HEK293 (cell line): Measurements from ENCODE around the gene PIGN.

ENCODE experiments used
- CTCF ChIA-PET: fragments of 350-600 bp; formaldehyde crosslinking; extraction: SDS; loops from one replicate; lab custom pipeline; 2021; ENCODE audit warnings: antibody characterized with exemption; lab: Yijun Ruan, JAX
- POLR2A ChIA-PET: fragments of 300-600 bp; formaldehyde crosslinking; extraction: SDS; loops from one replicate; lab custom pipeline; 2020; ENCODE audit warnings: antibody characterized with exemption, inconsistent platforms; lab: Yijun Ruan, JAX
- H3K27ac ChIP-seq: fragments of 200-500 bp; sonication (Bioruptor generic); 2 replicates; pipeline ENCODE4 v1.5.1; 2014; ENCODE audit warnings: low read depth, low read length, control low read depth, inconsistent platforms; ENCODE audit errors: extremely low read depth
- H3K36me3 ChIP-seq, 2 experiments: fragments of 200-500 bp in 1 of 2; sonication (Bioruptor generic) in 1 of 2; 1 replicate in 1 of 2; 2 replicates in 1 of 2; pipeline ENCODE4 v1.5.1; 2014 to 2017; ENCODE audit warnings: inconsistent platforms in 2 of 2, low read length in 2 of 2; ENCODE audit not compliant: control insufficient read depth in 2 of 2, insufficient read depth in 1 of 2
- H3K4me1 ChIP-seq: fragments of 200-500 bp; sonication (Bioruptor generic); 2 replicates; pipeline ENCODE4 v1.5.1; 2014; ENCODE audit warnings: mild to moderate bottlenecking, low read length, inconsistent platforms; ENCODE audit not compliant: control insufficient read depth, insufficient read depth
- H3K4me3 ChIP-seq: 2 replicates; pipeline ENCODE4 v1.5.1; 2011; ENCODE audit warnings: low read depth, mild to moderate bottlenecking, control low read depth, low read length, moderate library complexity
- H3K9me3 ChIP-seq: fragments of 200-500 bp; sonication (Bioruptor generic); 2 replicates; pipeline ENCODE4 v1.5.1; 2014; ENCODE audit warnings: low read depth, low read length, inconsistent platforms; ENCODE audit not compliant: control insufficient read depth, insufficient read depth
- BCL11A ChIP-seq: fragments of 450-650 bp; formaldehyde crosslinking; IDR thresholded peaks from 2 replicates; pipeline ENCODE4 v1.5.1; 2016; ENCODE audit warnings: low read depth, missing biosample characterization, missing genetic modification characterization
- BCL11B ChIP-seq: fragments of 450-650 bp; formaldehyde crosslinking; IDR thresholded peaks from 2 replicates; pipeline ENCODE4 v1.5.1; 2016; ENCODE audit warnings: low read depth, missing biosample characterization, missing genetic modification characterization
- GLIS2 ChIP-seq: fragments of 450-650 bp; formaldehyde crosslinking; IDR thresholded peaks from 2 replicates; pipeline ENCODE4 v1.5.1; 2016; ENCODE audit warnings: missing biosample characterization, missing genetic modification characterization
- HOXD13 ChIP-seq: sonication (generic); formaldehyde crosslinking; IDR thresholded peaks from 2 replicates; pipeline ENCODE4 v1.8.0; 2022; ENCODE audit warnings: missing genetic modification reagents, borderline replicate concordance
- INSM2 ChIP-seq: fragments of 450-650 bp; formaldehyde crosslinking; IDR thresholded peaks from 2 replicates; pipeline ENCODE4 v1.5.1; 2016; ENCODE audit warnings: missing biosample characterization, missing genetic modification characterization
- KLF10 ChIP-seq: fragments of 450-650 bp; IDR thresholded peaks from 2 replicates; pipeline ENCODE4 v1.5.1; 2018; ENCODE audit warnings: missing biosample characterization, mild to moderate bottlenecking, missing genetic modification characterization
- TRIM28 ChIP-seq: IDR thresholded peaks from 2 replicates; pipeline ENCODE4 v1.6.1; 2011; ENCODE audit warnings: low read length, control low read depth, borderline replicate concordance
- ZBTB7A ChIP-seq: fragments of 450-650 bp; formaldehyde crosslinking; IDR thresholded peaks from 2 replicates; pipeline ENCODE4 v1.5.1; 2016; ENCODE audit warnings: low read depth, missing biosample characterization, missing genetic modification characterization
- ZBTB8A ChIP-seq: fragments of 450-650 bp; formaldehyde crosslinking; IDR thresholded peaks from 2 replicates; pipeline ENCODE4 v1.5.1; 2016; ENCODE audit warnings: missing biosample characterization, missing genetic modification characterization
- ZIC2 ChIP-seq: fragments of 450-650 bp; formaldehyde crosslinking; IDR thresholded peaks from 2 replicates; pipeline ENCODE4 v1.5.1; 2016; ENCODE audit warnings: missing biosample characterization, missing genetic modification characterization
- ZNF112 ChIP-seq: fragments of 450-650 bp; formaldehyde crosslinking; IDR thresholded peaks from 2 replicates; pipeline ENCODE4 v1.5.0; 2017; ENCODE audit warnings: missing biosample characterization, missing genetic modification characterization
- ZNF114 ChIP-seq: fragments of 450-650 bp; formaldehyde crosslinking; IDR thresholded peaks from 2 replicates; pipeline ENCODE4 v1.5.0; 2017; ENCODE audit warnings: missing biosample characterization, missing genetic modification characterization
- ZNF148 ChIP-seq: fragments of 450-650 bp; formaldehyde crosslinking; IDR thresholded peaks from 2 replicates; pipeline ENCODE4 v1.5.0; 2017; ENCODE audit warnings: missing biosample characterization, missing genetic modification characterization, borderline replicate concordance
- ZNF335 ChIP-seq: fragments of 450-650 bp; formaldehyde crosslinking; conservative IDR thresholded peaks from 2 replicates; pipeline ENCODE4 v1.5.1; 2016; ENCODE audit warnings: missing biosample characterization, missing genetic modification characterization
- ZNF37A ChIP-seq: fragments of 450-650 bp; IDR thresholded peaks from 2 replicates; pipeline ENCODE4 v1.5.1; 2018; ENCODE audit warnings: missing biosample characterization, missing genetic modification characterization
- ZNF426 ChIP-seq: fragments of 450-650 bp; formaldehyde crosslinking; IDR thresholded peaks from 2 replicates; pipeline ENCODE4 v1.5.1; 2017; ENCODE audit warnings: missing biosample characterization, missing genetic modification characterization, mild to moderate bottlenecking, inconsistent platforms, moderate library complexity
- ZNF549 ChIP-seq: fragments of 450-650 bp; IDR thresholded peaks from 2 replicates; pipeline ENCODE4 v1.5.1; 2018; ENCODE audit warnings: missing biosample characterization, missing genetic modification characterization, mild to moderate bottlenecking, inconsistent platforms, moderate library complexity
- ZNF639 ChIP-seq: fragments of 450-650 bp; formaldehyde crosslinking; IDR thresholded peaks from 2 replicates; pipeline ENCODE4 v1.5.1; 2016; ENCODE audit warnings: missing biosample characterization, missing genetic modification characterization
- ZSCAN18 ChIP-seq: fragments of 450-650 bp; formaldehyde crosslinking; IDR thresholded peaks from 2 replicates; pipeline ENCODE4 v1.5.1; 2016; ENCODE audit warnings: missing biosample characterization, missing genetic modification characterization
- ZSCAN5A ChIP-seq: fragments of 450-650 bp; formaldehyde crosslinking; IDR thresholded peaks from 2 replicates; pipeline ENCODE4 v1.5.1; 2016; ENCODE audit warnings: missing biosample characterization, missing genetic modification characterization

PIGN gene

GRCh38 chr18:62033207-62033606 is 153.6 kb downstream of the PIGN start (continued):
- no peak for TF ChIP-seq ZNF148
- no peak for TF ChIP-seq ZNF37A (tag by site-specific recombination)
- TF ChIP-seq TRIM28, result no peak
- no peak for TF ChIP-seq ZNF639
- no peak for TF ChIP-seq HOXD13 (CRISPR knock-in tag)
- TF ChIP-seq BCL11B (tag by site-specific recombination), result no peak
- no peak for TF ChIP-seq KLF10 (tag by site-specific recombination)
- no peak for TF ChIP-seq ZIC2 (tag by site-specific recombination)
- TF ChIP-seq ZNF114 (tag by site-specific recombination), result no peak

GRCh38 chr18:62030091-62030985 is 156.5 kb downstream of the PIGN start:
- Histone ChIP-seq H3K36me3 (no peaks in the 10 kb centered on the region), H3K27ac (no peak overlapping the region), H3K4me1 (no peaks in the 10 kb centered on the region), H3K9me3 (no peaks in the 10 kb centered on the region), H3K4me3 (no peak overlapping the region)
- ChIA-PET POLR2A (no interaction called here), CTCF (interaction anchor here (0.6 to 0.9 kb wide), 2 partner anchors 8 to 93 kb away, joined by 3 read pairs; no protein-coding TSS in a partner anchor)
- no peak for TF ChIP-seq ZNF549 (tag by site-specific recombination)
- TF ChIP-seq GLIS2 (tag by site-specific recombination), result no peak

- H3K27ac ChIP-seq, result no peak overlapping the region
- no peaks in the 10 kb centered on the region for H3K4me1 ChIP-seq
- no peaks in the 10 kb centered on the region for H3K9me3 ChIP-seq
- POLR2A ChIA-PET, result no interaction called here
- CTCF ChIA-PET, result no interaction called here
- no peak overlapping the region for H3K4me3 ChIP-seq
- H3K36me3 ChIP-seq, result no peaks in the 10 kb centered on the region
- TF ChIP-seq ZIC2 (tag by site-specific recombination) (no peak), ZSCAN18 (tag by site-specific recombination) (no peak), ZSCAN5A (tag by site-specific recombination) (no peak), INSM2 (no peak), BCL11A (tag by site-specific recombination) (no peak), ZNF112 (tag by site-specific recombination) (no peak), ZNF549 (tag by site-specific recombination) (no peak), ZBTB7A (tag by site-specific recombination) (no peak), ZNF426 (tag by site-specific recombination) (no peak), ZBTB8A (tag by site-specific recombination) (no peak), ZNF335 (no peak)
Observed at GRCh38 chr18:62028715-62029114, 158.1 kb downstream of the PIGN start.
